Measurements from ENCODE around the gene CGN. TPM values are rescaled to one million over a fixed set of nuclear protein-coding genes. Genes with fewer than 3 reads are reported as not detected.

CGN gene
- total RNA-seq, 1 experiment from 2014 or later = 30.9 TPM

DNA sequence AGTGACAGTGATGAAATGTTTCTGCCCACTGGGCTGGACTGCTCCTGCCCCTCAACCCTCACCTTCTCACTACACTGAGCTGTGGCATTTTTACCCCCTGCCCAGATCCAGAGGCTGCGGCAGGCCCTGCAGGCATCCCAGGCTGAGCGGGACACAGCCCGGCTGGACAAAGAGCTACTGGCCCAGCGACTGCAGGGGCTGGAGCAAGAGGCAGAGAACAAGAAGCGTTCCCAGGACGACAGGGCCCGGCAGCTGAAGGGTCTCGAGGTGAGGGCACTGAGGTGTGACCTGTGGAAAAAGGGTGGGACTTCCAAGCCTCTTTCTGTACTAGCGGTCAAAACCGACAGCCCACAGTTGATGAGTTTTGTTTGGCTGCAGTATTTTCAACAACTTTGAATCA, 22.7 kb downstream of the CGN start:
- Histone ChIP-seq H4K20me1 (ENCODE audit: control insufficient read depth, insufficient read depth, insufficient read length) (no peaks in the 10 kb centered on the region), H3K4me2 (ENCODE audit: insufficient read depth, insufficient read length, low read length) (no peak overlapping the region), H3T11ph (ENCODE audit: low read length) (no peak overlapping the region), H3K4ac (ENCODE audit: low read depth, low read length) (no peak overlapping the region), H4K91ac (ENCODE audit: insufficient read length, low read depth, low read length) (no peak overlapping the region), H3K23me2 (ENCODE audit: insufficient read length, low read depth, low read length, poor library complexity, severe bottlenecking) (no peaks in the 10 kb centered on the region), H3K18ac (ENCODE audit: insufficient read length, low read depth, low read length) (no peak overlapping the region), H3K27me3 (ENCODE audit: insufficient read depth, low read length) (no peaks in the 10 kb centered on the region), H2AK5ac (ENCODE audit: insufficient read length, low read length) (no peak overlapping the region), H2BK12ac (ENCODE audit: insufficient read length, low read depth, low read length) (no peak overlapping the region), H3K4me1 (ENCODE audit: insufficient read depth, low read length) (no peaks in the 10 kb centered on the region), H3K9ac (ENCODE audit: extremely low read depth, insufficient read length, low read length) (no peak overlapping the region), H2AFZ (ENCODE audit: low read length) (no peak overlapping the region), H2BK120ac (ENCODE audit: low read depth, low read length, poor library complexity, severe bottlenecking) (no peak overlapping the region), H3K14ac (ENCODE audit: insufficient read depth, low read length) (no peak overlapping the region), H4K5ac (ENCODE audit: insufficient read length, low read depth, low read length) (no peak overlapping the region), H3K56ac (ENCODE audit: insufficient read length, low read depth, low read length) (no peak overlapping the region), H3K9me3 (ENCODE audit: control insufficient read depth, low read depth, low read length) (no peaks in the 10 kb centered on the region), H3K27ac (ENCODE audit: insufficient read length, low read depth, low read length) (no peak overlapping the region), H2BK15ac (ENCODE audit: low read depth, low read length) (no peak overlapping the region), H2BK20ac (ENCODE audit: low read depth, low read length, poor library complexity, severe bottlenecking) (no peak overlapping the region), H3K23ac (ENCODE audit: insufficient read length, low read depth, low read length) (no peak overlapping the region), H3K79me1 (ENCODE audit: insufficient read depth, low read depth, low read length, poor library complexity, severe bottlenecking) (no peaks in the 10 kb centered on the region), H3K79me2 (ENCODE audit: insufficient read depth, low read length) (no peaks in the 10 kb centered on the region), H4K8ac (replicated peaks; ENCODE audit: insufficient read length, low read depth, low read length) (no peak overlapping the region), H2BK5ac (ENCODE audit: insufficient read length, low read length) (no peak overlapping the region)
- Mint-ChIP-seq H3K27ac (no peak overlapping the region), H3K4me1 (peaks cover 2 to 5% of the 10 kb centered on the region in 2 experiments; a peak in 1 of 4 replicates), H3K27me3 (ENCODE audit: low read depth) (no peaks in the 10 kb centered on the region), H3K36me3 (ENCODE audit: insufficient read depth in 1 of 3, low read depth in 3 of 3) (peaks cover 26 to 73% (median 72%) of the 10 kb centered on the region in 3 experiments), H3K9me3 (no peaks in the 10 kb centered on the region), H3K4me3 (no peak overlapping the region)
- DNase-seq = no peak
- WGBS (ENCODE audit: extremely low coverage, insufficient read length, low lambda C conversion rate) = no CpG with 5 or more reads among the region's 10 CpGs
- TF ChIP-seq, protein P1, sequence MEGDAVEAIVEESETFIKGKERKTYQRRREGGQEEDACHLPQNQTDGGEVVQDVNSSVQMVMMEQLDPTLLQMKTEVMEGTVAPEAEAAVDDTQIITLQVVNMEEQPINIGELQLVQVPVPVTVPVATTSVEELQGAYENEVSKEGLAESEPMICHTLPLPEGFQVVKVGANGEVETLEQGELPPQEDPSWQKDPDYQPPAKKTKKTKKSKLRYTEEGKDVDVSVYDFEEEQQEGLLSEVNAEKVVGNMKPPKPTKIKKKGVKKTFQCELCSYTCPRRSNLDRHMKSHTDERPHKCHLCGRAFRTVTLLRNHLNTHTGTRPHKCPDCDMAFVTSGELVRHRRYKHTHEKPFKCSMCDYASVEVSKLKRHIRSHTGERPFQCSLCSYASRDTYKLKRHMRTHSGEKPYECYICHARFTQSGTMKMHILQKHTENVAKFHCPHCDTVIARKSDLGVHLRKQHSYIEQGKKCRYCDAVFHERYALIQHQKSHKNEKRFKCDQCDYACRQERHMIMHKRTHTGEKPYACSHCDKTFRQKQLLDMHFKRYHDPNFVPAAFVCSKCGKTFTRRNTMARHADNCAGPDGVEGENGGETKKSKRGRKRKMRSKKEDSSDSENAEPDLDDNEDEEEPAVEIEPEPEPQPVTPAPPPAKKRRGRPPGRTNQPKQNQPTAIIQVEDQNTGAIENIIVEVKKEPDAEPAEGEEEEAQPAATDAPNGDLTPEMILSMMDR (conservative IDR thresholded peaks at IDR 0.05) = no peak
